IPS-15b (cell line): ENCODE data around the gene JAKMIP3.

Source experiments
- H3K27me3 ChIP-seq: one replicate; pipeline ENCODE4 v1.6.1; 2013; ENCODE audit warnings: low read length; ENCODE audit not compliant: control insufficient read depth, insufficient read depth
- H3K36me3 ChIP-seq: one replicate; pipeline ENCODE4 v1.6.1; 2013; ENCODE audit warnings: low read length; ENCODE audit not compliant: control insufficient read depth, insufficient read depth
- H3K4me1 ChIP-seq: one replicate; pipeline ENCODE4 v1.6.1; 2013; ENCODE audit warnings: mild to moderate bottlenecking, low read length; ENCODE audit not compliant: control insufficient read depth, insufficient read depth
- H3K4me3 ChIP-seq: one replicate; pipeline ENCODE4 v1.5.1; 2013; ENCODE audit warnings: low read depth, low read length
- H3K9ac ChIP-seq: one replicate; pipeline ENCODE4 v1.6.1; 2013; ENCODE audit warnings: low read depth, mild to moderate bottlenecking, low read length
- H3K9me3 ChIP-seq: one replicate; pipeline ENCODE4 v1.6.1; 2013; ENCODE audit warnings: mild to moderate bottlenecking, low read length; ENCODE audit not compliant: control insufficient read depth, insufficient read depth

The JAKMIP3 gene

DNA sequence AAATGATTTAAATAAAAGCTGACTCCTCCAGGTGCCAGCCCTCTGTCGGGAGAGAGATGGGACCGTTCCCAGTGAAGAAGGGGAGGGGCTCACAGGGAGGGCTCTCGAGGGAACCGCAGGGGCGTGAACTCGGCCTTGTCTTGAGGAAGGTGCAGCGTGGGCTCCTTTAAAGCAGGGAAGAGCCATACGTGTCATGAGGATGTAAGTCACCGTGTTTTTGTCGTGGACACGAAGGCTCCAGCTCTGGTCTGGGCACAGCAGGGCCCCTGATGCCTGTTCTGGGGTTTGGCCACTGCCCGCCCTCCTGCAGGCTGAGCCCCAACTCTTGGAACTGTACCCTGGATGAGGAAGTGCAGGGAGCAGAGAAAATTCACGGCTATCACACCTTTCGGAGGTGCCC, 45.0 kb downstream of the JAKMIP3 start:
- Histone ChIP-seq H3K9me3 (no peaks in the 10 kb centered on the region), H3K4me3 (no peak overlapping the region), H3K9ac (no peak overlapping the region), H3K27me3 (no peaks in the 10 kb centered on the region), H3K4me1 (no peaks in the 10 kb centered on the region), H3K36me3 (no peaks in the 10 kb centered on the region)

DNA sequence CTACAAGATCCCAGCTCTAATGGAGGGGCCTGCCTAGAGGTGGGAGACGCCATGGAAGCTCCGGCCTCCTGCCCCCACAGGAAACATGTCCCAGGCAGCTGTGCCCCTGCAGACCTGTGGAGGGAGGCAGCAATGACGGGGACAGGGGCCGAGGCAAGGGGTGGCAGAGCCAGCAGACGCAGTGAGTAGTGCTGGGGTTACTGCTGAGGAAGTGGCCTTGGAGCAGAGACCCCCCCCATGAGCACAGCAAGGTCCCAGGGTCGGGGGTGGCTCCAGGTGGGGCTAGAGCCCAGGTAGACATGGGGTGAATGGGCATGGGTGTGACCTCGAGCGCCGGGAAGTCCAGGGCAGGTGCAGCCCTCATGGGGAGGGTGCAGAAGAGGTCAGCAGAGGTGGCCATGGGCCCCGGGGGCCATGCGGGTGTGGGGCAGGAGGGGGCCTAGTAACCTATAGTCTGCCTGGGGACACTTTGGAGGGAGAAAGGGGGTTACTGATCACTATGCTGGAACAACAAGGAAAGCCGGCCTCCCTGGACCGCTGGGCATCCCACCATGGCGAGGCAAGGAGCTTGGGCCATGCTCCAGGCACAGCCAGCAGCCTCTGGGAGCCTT, 45.5 kb downstream of the JAKMIP3 start:
- no peak overlapping the region for H3K4me3 ChIP-seq
- no peaks in the 10 kb centered on the region for H3K36me3 ChIP-seq
- H3K27me3 ChIP-seq: no peaks in the 10 kb centered on the region
- H3K9ac ChIP-seq: no peak overlapping the region
- H3K9me3 ChIP-seq: no peaks in the 10 kb centered on the region
- H3K4me1 ChIP-seq: no peaks in the 10 kb centered on the region

DNA sequence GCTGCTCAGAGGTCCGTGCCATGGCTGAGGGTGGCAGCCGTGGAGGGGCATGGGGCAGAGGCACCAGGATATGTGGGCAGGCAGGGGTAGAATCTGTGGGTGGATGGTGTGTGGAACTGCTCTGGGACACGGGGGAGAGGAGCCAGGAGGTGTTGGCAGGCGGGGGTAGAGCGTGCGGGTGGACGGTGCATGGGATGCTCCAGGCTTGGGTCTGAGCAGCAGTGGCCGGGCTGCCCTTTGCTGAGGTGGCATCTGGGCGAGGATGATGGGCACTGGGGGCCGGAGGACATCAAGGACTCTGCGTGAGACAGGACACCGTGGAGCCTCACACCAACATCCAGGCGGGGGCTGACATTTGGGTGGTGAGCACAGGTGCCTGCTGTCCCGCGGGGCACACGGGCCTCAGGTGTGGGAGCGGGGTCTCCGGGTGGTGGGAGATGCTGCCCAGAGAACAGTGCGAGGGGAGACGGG, 46.2 kb downstream of the JAKMIP3 start:
- Histone ChIP-seq H3K4me3 (no peak overlapping the region), H3K4me1 (no peaks in the 10 kb centered on the region)

DNA sequence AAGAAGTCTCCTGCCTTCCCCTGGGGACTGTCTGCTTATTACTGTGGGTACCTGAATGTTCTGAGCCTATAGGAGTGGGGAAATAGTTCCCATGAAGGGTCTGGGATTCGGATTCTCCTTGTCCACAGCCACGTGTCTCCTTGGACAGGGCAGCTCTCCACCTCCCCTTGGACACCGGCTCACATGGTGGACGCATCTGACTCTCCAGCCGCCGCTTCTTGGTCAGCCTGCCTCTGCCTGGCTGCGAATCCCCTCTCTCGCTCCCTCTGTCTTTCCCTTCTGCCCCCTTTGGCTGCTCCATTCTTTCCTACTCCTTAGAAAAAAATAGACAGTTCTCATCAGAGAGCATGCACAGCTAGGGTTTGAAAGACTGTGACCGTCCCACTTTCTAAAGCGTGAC, 46.9 kb downstream of the JAKMIP3 start:
- H3K27me3 ChIP-seq: no peaks in the 10 kb centered on the region
- H3K9ac ChIP-seq: no peak overlapping the region
- H3K4me1 ChIP-seq: no peaks in the 10 kb centered on the region
- H3K4me3 ChIP-seq: no peak overlapping the region
- no peaks in the 10 kb centered on the region for H3K36me3 ChIP-seq
- no peaks in the 10 kb centered on the region for H3K9me3 ChIP-seq

More for the DNA sequence above, 46.2 kb downstream of the JAKMIP3 start:
- Histone ChIP-seq H3K9ac (no peak overlapping the region), H3K36me3 (no peaks in the 10 kb centered on the region), H3K27me3 (no peaks in the 10 kb centered on the region), H3K9me3 (no peaks in the 10 kb centered on the region)

DNA sequence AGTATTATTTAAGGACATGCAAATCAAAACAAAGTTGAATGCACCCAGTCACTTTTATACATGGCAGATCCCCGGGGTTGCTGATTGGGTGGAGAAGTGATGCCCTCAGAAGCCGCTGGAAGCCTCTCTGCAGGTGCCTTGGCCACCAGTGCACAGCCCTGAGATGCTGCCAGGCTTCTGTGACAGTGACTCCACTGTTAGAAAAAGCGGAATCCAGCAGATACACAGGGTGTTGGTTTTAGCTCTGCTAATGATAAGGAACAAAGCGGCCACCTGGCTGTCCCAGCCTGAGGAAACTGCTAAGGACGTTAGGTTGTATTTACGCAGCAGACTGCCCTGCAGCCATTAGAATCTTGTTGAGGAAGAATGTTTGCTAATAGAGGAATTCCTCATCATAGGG, 47.5 kb downstream of the JAKMIP3 start:
- no peaks in the 10 kb centered on the region for H3K27me3 ChIP-seq
- H3K9me3 ChIP-seq: no peaks in the 10 kb centered on the region
- H3K4me1 ChIP-seq: no peaks in the 10 kb centered on the region
- H3K36me3 ChIP-seq: no peaks in the 10 kb centered on the region
- H3K9ac ChIP-seq: no peak overlapping the region
- no peak overlapping the region for H3K4me3 ChIP-seq

DNA sequence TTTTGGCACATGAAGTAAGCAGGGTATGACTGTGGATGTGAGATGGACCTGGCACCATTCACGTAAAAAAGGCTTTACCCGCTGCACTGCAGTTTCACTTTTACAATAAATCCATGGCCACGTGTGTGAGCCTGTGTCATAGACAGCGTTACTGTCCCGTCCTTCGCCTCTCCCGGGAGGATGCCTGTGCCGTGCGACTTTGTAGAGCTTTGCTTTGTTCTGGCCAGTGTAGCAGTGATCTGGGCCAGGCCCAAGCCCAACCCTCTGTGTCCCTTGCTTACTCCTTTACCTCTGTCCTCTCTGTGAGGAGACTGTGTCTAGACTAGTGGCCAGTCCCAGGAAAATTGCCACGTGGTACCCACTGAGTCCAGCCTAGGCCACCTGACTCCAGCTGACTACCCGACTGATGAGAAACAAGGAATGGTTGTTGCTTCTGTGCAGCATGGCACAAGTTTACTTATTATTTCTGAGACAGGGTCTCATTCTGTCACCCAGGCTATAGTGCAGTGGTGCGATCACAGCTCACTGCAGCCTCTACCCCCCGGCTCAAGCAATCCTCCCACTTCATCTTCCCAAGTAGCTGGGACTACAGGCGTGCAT, 48.1 kb downstream of the JAKMIP3 start:
- no peaks in the 10 kb centered on the region for H3K36me3 ChIP-seq
- no peaks in the 10 kb centered on the region for H3K9me3 ChIP-seq
- H3K27me3 ChIP-seq: no peaks in the 10 kb centered on the region
- no peak overlapping the region for H3K4me3 ChIP-seq
- H3K4me1 ChIP-seq: no peaks in the 10 kb centered on the region
- H3K9ac ChIP-seq: no peak overlapping the region

DNA sequence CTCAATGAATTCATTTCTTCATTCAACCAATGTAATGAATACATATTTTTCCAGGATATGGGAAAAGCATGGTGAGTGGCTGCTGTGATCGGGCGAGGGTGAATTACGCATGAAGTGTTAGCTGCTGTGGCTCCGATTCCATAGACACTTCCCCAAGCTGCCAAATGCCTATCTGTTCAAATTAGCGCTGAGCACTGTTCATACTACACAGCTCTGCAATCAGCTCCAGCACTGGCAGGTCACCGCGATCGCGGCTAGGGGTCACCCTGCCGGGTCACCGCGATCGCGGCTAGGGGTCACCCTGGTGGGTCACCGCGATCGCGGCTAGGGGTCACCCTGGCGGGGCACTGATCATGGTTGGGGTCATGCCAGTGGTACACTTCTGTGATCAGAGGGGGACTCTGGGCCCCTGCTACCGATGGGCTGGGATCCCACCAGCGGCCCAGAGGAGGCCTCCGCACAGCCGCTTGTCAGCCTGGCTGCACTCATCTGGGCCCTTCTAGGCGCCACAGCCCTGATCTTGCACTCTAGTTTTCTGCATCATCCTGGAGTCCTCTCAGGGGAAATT, 49.3 kb downstream of the JAKMIP3 start:
- H3K36me3 ChIP-seq: no peaks in the 10 kb centered on the region
- no peaks in the 10 kb centered on the region for H3K9me3 ChIP-seq
- H3K4me1 ChIP-seq: no peaks in the 10 kb centered on the region
- no peak overlapping the region for H3K4me3 ChIP-seq
- H3K9ac ChIP-seq: no peak overlapping the region
- no peaks in the 10 kb centered on the region for H3K27me3 ChIP-seq
